Astrocyte (in vitro differentiated cells and primary cell): ENCODE measurements around the gene OSR1. TPM values are rescaled to one million over a fixed set of nuclear protein-coding genes. Genes with fewer than 3 reads are reported as not detected.

Source experiments
- DNase-seq: peaks from one replicate; pipeline ENCODE4 v3.0.0-alpha.2; 2010; ENCODE audit warnings: low read depth
- FAIRE-seq: peaks from 2 replicates; lab custom pipeline; 2011; peaks lifted over from hg19 to GRCh38; lab: Jason Lieb, UNC
- H2AFZ ChIP-seq: 2 replicates; pipeline ENCODE4 v1.6.0; 2012; ENCODE audit warnings: low read depth, low read length, inconsistent platforms
- H3K27ac ChIP-seq: 2 replicates; pipeline ENCODE4 v1.5.1; 2011; ENCODE audit warnings: low read depth, low read length, inconsistent platforms
- H3K27me3 ChIP-seq: 2 replicates; pipeline ENCODE4 v1.6.0; 2011; ENCODE audit warnings: low read length, inconsistent platforms; ENCODE audit not compliant: insufficient read depth
- H3K36me3 ChIP-seq: 2 replicates; pipeline ENCODE4 v1.5.1; 2011; ENCODE audit warnings: low read length, inconsistent platforms; ENCODE audit not compliant: insufficient read depth
- H3K4me1 ChIP-seq: 2 replicates; pipeline ENCODE4 v1.5.1; 2011; ENCODE audit warnings: low read length, inconsistent platforms; ENCODE audit not compliant: insufficient read depth
- H3K4me2 ChIP-seq: 2 replicates; pipeline ENCODE4 v1.6.0; 2012; ENCODE audit warnings: low read length, inconsistent platforms
- H3K4me3 ChIP-seq: 2 replicates; pipeline ENCODE4 v1.5.1; 2011; ENCODE audit warnings: low read depth, mild to moderate bottlenecking, low read length, inconsistent platforms; ENCODE audit not compliant: insufficient read depth
- H3K79me2 ChIP-seq: 2 replicates; pipeline ENCODE4 v1.6.0; 2012; ENCODE audit warnings: mild to moderate bottlenecking, low read length, inconsistent platforms; ENCODE audit not compliant: insufficient read depth
- H3K9ac ChIP-seq: 2 replicates; pipeline ENCODE4 v1.6.0; 2012; ENCODE audit warnings: mild to moderate bottlenecking, low read length, inconsistent platforms
- H3K9me3 ChIP-seq: 2 replicates; pipeline ENCODE4 v1.5.1; 2012; ENCODE audit warnings: low read depth, mild to moderate bottlenecking, low read length, inconsistent platforms; ENCODE audit not compliant: insufficient read depth
- H4K20me1 ChIP-seq: 2 replicates; pipeline ENCODE4 v1.6.0; 2012; ENCODE audit warnings: low read length, inconsistent platforms; ENCODE audit not compliant: insufficient read depth
- H3K27ac Mint-ChIP-seq: one replicate; pipeline ENCODE4 v1.8.0; 2021; ENCODE audit warnings: mild to moderate bottlenecking, mixed read lengths; ENCODE audit not compliant: unreplicated experiment
- H3K27me3 Mint-ChIP-seq: one replicate; pipeline ENCODE4 v1.8.0; 2021; ENCODE audit warnings: low read depth, mixed read lengths; ENCODE audit not compliant: unreplicated experiment
- H3K36me3 Mint-ChIP-seq: one replicate; pipeline ENCODE4 v1.8.0; 2021; ENCODE audit warnings: low read depth, mixed read lengths; ENCODE audit not compliant: unreplicated experiment
- H3K4me1 Mint-ChIP-seq: one replicate; pipeline ENCODE4 v1.8.0; 2021; ENCODE audit warnings: low read depth, mixed read lengths; ENCODE audit not compliant: unreplicated experiment
- H3K4me3 Mint-ChIP-seq: one replicate; pipeline ENCODE4 v1.8.0; 2021; ENCODE audit warnings: mild to moderate bottlenecking, moderate library complexity, mixed read lengths; ENCODE audit not compliant: unreplicated experiment
- H3K9me3 Mint-ChIP-seq: one replicate; pipeline ENCODE4 v1.8.0; 2021; ENCODE audit warnings: mild to moderate bottlenecking, mixed read lengths; ENCODE audit not compliant: unreplicated experiment
- CTCF ChIP-seq: IDR thresholded peaks from 2 replicates; pipeline ENCODE4 v1.5.1; 2011; ENCODE audit warnings: low read depth, mild to moderate bottlenecking, inconsistent platforms, low read length, moderate library complexity; ENCODE audit not compliant: insufficient read depth
- EZH2 ChIP-seq: IDR thresholded peaks from 2 replicates; pipeline ENCODE4 v1.6.1; 2012; ENCODE audit warnings: mild to moderate bottlenecking, low read length, inconsistent platforms; ENCODE audit not compliant: insufficient read depth
- total RNA-seq: library from RNA; stranded (reverse); gene quantifications from 2 replicates; pipeline ENCODE4 v1.2.1, GENCODE V29; 2021

The OSR1 gene
- total RNA-seq, 1 donor from 2014 or later, result 1.0 TPM

GRCh38 chr2:19355416-19355821 lies 3.0 kb downstream of the OSR1 start:
- no peak for FAIRE-seq
- H3K27ac ChIP-seq, result no peak overlapping the region
- H3K79me2 ChIP-seq, result peaks cover 33% of the 10 kb centered on the region
- DNase-seq, result no peak
- peaks cover 32% of the 10 kb centered on the region for H3K9me3 Mint-ChIP-seq
- peaks cover 4% of the 10 kb centered on the region for H3K4me1 Mint-ChIP-seq
- no peak overlapping the region for H2AFZ ChIP-seq
- H3K9me3 ChIP-seq, result no peaks in the 10 kb centered on the region
- peaks cover 22% of the 10 kb centered on the region for H4K20me1 ChIP-seq
- peaks cover 85% of the 10 kb centered on the region for H3K27me3 ChIP-seq
- H3K36me3 Mint-ChIP-seq, result peaks cover 2% of the 10 kb centered on the region
- no peak overlapping the region for H3K27ac Mint-ChIP-seq
- TF ChIP-seq CTCF, result no peak
- no peak for TF ChIP-seq EZH2
- peaks cover 81% of the 10 kb centered on the region for H3K27me3 Mint-ChIP-seq
- H3K4me2 ChIP-seq, result peak overlapping the region; percentile 91
- peak overlapping the region; percentile 34 for H3K4me3 Mint-ChIP-seq
- peaks cover 23% of the 10 kb centered on the region for H3K4me1 ChIP-seq
- H3K4me3 ChIP-seq, result no peak overlapping the region
- H3K9ac ChIP-seq, result no peak overlapping the region
- H3K36me3 ChIP-seq, result no peaks in the 10 kb centered on the region

- no peak for FAIRE-seq
- H3K9me3 Mint-ChIP-seq, result peaks cover 30% of the 10 kb centered on the region
Observed at GRCh38 chr2:19355014-19355405, 3.4 kb downstream of the OSR1 start.

More at GRCh38 chr2:19355014-19355405, 3.4 kb downstream of the OSR1 start:
- peaks cover 22% of the 10 kb centered on the region for H4K20me1 ChIP-seq
- Mint-ChIP-seq H3K36me3 (peaks cover 2% of the 10 kb centered on the region), H3K27ac (no peak overlapping the region), H3K4me1 (peaks cover 4% of the 10 kb centered on the region), H3K27me3 (peaks cover 77% of the 10 kb centered on the region), H3K4me3 (no peak overlapping the region)
- no peaks in the 10 kb centered on the region for H3K36me3 ChIP-seq
- no peak overlapping the region for H2AFZ ChIP-seq
- no peak overlapping the region for H3K4me2 ChIP-seq
- H3K9ac ChIP-seq, result no peak overlapping the region
- H3K79me2 ChIP-seq, result peaks cover 33% of the 10 kb centered on the region
- H3K27me3 ChIP-seq, result peaks cover 82% of the 10 kb centered on the region
- no peak overlapping the region for H3K4me3 ChIP-seq
- H3K9me3 ChIP-seq, result no peaks in the 10 kb centered on the region
- DNase-seq, result no peak
- no peak overlapping the region for H3K27ac ChIP-seq
- H3K4me1 ChIP-seq, result peaks cover 23% of the 10 kb centered on the region
- TF ChIP-seq CTCF (no peak), EZH2 (no peak)
